GM10248 (cell line): ENCODE measurements around the gene C10orf105.

ENCODE experiments used
- CTCF ChIA-PET: fragments of 300-600 bp; sonication (Branson Sonifier 250); formaldehyde crosslinking; extraction: SDS; loops from one replicate; lab custom pipeline; 2021; ENCODE audit warnings: antibody characterized with exemption; lab: Yijun Ruan, JAX
- POLR2A ChIA-PET: fragments of 350-650 bp; sonication (Branson Sonifier 250); formaldehyde crosslinking; extraction: SDS; loops from one replicate; lab custom pipeline; 2020; ENCODE audit warnings: antibody characterized with exemption; lab: Yijun Ruan, JAX
- DNase-seq: peaks from one replicate; pipeline ENCODE4 v3.0.0; 2012; ENCODE audit errors: extremely low spot score
- CTCF ChIP-seq: IDR thresholded peaks from 2 replicates; pipeline ENCODE4 v1.5.1; 2012; ENCODE audit warnings: mild to moderate bottlenecking, low read depth; ENCODE audit errors: extremely low read depth, missing control alignments, control extremely low read depth

Gene C10orf105

GRCh38 chr10:71743866-71744265, 24.3 kb upstream of the C10orf105 start:
- POLR2A ChIA-PET = no interaction called here
- CTCF ChIA-PET = interaction anchor here (0.9 to 3.9 kb wide), 6 partner anchors 9 to 47 kb away, joined by 3 to 19 read pairs (median 4); no protein-coding TSS in a partner anchor
- TF ChIP-seq CTCF = no peak
- DNase-seq = no peak

- no peak for DNase-seq
- CTCF ChIA-PET = interaction anchor here (0.9 to 3.9 kb wide), 6 partner anchors 9 to 47 kb away, joined by 3 to 19 read pairs (median 4); no protein-coding TSS in a partner anchor
- POLR2A ChIA-PET = no interaction called here
- no peak for TF ChIP-seq CTCF
These were observed 23.7 kb upstream of the C10orf105 start for GRCh38 chr10:71743089-71743838.

GRCh38 chr10:71742301-71743088, 22.9 kb upstream of the C10orf105 start:
- TF ChIP-seq CTCF = no peak
- CTCF ChIA-PET = interaction anchor here (0.7 to 3.9 kb wide), 7 partner anchors 10 to 45 kb away, joined by 3 to 19 read pairs (median 4); no protein-coding TSS in a partner anchor
- DNase-seq = no peak
- POLR2A ChIA-PET = no interaction called here

- ChIA-PET POLR2A (no interaction called here), CTCF (interaction anchor here (0.7 to 3.9 kb wide), 4 partner anchors 10 to 44 kb away, joined by 3 to 19 read pairs (median 4); no protein-coding TSS in a partner anchor)
- no peak for DNase-seq
- TF ChIP-seq CTCF = no peak
These were observed 22.1 kb upstream of the C10orf105 start for GRCh38 chr10:71741671-71742070.

GRCh38 chr10:71741029-71741428, 21.5 kb upstream of the C10orf105 start:
- ChIA-PET POLR2A (no interaction called here), CTCF (interaction anchor here (1.4 to 3.9 kb wide), 3 partner anchors 9 to 44 kb away, joined by 3 to 19 read pairs (median 5); no protein-coding TSS in a partner anchor)
- DNase-seq = no peak
- TF ChIP-seq CTCF = no peak

GRCh38 chr10:71740069-71740653, 20.6 kb upstream of the C10orf105 start:
- DNase-seq = no peak
- ChIA-PET POLR2A (no interaction called here), CTCF (interaction anchor here (1.5 to 3.9 kb wide), 2 partner anchors 9 to 34 kb away, joined by 3 to 19 read pairs; no protein-coding TSS in a partner anchor)
- TF ChIP-seq CTCF = no peak
